GM04503 (cell line): ENCODE results near the gene FAH.

Source experiments
- DNase-seq: peaks from one replicate; pipeline ENCODE4 v3.0.0-alpha.2; 2012; ENCODE audit warnings: low read depth

FAH gene

DNA sequence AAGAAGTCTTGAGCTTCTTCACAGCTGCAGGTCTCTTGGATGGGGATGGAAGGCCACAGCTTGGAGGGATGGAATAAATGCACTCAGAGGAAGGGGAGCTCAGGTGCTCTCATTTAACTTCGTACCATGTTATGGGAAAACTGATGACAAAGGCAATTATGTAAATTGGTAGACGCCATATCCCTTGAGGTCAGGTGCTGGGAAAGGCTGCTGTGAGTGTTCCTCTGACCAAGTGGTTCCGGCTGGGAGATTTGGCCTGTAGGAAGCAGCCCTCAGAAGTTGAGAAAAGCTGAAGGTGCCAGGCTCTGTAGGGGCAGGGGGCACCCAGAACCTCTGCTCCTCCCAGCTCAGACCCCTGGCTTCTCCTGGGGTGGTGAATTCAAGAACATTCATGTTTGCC, 47.1 kb downstream of the FAH start:
- DNase-seq = no peak

DNA sequence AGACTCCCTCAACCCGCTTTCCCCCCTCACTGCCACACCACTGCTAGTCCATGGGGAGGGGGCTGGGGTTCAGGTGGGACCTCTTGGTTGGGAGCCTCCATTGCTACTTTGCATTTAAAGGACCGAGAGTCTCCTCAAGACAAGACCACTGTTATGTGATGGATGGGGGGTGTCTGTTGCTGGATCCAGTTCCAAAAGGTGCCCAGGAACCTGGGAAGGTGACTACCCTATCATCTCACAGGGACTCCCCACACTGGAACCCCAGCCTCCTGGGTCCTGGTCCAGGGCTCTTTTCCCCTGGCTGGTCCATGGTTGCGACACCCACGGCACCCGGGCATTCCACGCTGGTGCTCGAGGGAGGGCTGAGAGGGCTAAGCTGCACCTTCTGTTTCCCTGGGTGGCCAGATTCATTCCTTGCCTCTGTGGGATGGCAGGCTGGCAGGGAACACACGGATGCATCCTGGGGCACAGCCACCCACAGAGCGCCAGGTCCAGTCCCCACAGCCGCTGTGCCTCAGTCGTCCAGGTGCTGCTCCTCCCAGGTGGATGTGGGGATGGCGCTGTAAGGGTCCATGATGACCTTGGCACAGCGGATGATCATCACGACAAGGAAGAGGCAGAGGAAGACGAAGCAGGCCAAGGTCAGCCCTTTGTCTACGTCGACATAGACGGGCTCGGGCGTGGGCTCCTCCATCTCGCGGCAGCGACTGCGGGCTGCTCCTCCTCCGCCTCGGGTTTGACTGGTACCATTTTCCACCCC, 48.6 kb downstream of the FAH start:
- no peak for DNase-seq

DNA sequence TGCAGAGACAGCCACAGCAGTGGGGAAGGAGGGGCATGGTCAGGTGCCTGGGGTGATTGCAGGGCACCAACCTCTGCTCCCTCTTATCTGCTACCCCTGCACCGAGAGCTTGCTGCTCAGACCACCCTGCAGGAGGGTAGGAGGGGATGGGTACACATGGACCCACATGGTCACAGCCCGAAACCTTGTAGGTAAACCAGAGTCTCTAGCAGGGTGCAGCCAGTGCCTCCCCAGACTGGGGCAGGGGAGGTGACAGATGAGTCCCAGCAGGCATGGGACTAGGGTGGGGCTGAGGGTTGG, 49.2 kb downstream of the FAH start:
- no peak for DNase-seq

DNA sequence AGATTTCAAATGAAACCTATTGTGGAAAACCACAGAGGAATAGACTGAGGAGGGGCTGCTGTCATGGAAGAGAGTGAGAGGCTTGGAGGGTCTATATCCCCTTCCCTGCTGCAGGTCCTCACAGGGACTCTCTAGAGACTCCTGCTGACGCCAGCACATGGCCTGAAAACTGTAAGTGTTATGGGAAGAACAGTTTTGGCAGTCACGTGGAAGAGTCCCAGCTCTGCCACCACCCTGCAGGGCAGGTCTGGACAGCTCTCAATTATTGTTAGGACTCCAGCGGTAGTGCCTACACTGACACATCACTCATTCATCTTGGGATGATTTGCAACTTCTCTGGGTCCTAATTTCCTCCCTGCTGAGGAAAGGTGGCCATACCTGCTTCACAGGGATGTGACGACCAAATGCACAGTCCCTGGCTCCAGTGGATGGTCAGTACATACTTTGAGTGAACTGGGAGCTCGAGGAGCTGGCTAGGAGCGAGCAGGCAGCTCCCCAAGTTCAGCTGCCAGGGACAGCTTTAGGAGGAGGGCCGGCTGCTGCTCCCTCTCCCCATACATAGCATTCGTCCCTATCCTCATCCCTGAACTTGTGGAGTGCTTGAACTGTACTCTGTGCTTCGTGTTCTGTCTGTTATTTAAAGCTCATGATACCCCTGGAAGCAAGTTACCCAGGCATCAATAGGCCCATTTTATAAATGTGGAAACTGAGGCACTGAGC, 50.0 kb downstream of the FAH start:
- DNase-seq = no peak

DNA sequence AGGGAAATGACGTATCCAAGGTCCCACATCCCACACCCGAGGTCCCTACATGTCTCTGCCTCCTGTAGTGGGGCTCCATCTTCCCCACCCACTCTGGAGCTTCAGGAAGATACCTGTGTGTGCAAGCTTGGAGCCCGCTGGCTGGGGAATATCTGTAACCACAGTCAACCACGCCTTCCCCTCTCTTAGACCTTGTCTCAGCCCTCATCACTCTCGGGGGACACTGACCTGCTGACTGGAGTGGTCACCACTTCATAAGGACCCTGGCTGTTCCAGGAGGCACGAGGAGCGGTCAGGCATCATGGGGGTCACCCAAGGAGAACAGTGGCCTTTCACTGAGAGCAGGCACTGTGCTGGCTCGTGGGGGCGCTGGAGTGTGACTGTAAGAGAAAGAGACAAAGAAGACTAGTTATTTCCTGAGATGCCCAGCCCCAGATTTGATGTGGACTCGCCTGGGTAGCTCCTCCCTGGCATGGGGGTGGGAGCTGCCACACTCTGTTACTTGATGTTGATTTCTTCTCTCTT, 50.6 kb downstream of the FAH start:
- no peak for DNase-seq

DNA sequence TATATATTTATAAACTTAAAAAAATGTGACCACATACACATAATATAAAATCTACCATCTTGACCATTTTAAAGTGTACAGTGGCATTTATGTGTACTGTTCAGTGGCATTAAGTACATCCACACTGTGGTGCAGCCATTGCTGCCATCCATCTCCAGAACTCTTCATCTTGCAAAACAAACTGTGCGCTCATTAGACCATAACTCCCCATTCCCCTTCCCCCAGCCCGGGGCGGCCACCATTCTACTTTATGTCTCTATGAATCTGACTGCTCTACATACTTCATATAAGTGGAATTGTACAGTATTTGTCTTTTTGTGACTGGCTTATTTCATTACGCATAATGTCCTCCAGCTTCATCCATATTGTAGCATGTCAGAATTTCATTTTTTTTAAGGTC, 51.4 kb downstream of the FAH start:
- no peak for DNase-seq

DNA sequence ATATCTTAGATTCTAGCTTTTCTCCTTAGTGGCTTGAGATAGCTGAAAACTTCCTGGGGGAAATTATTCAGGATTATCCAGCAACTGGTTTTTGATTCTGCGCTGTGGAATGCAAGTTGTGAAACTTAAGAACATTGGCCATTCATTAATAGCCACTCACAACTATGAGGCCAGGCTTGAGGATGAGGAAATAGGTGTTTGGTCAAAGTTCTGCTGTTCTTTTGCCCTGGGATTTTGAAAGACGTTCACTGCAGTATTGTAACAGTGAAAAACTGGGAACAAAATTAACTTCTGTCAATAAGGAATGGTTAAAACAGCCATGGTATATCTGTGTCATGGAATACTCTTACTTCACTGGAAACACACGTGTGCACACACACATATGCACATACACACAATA, 55.1 kb downstream of the FAH start:
- no peak for DNase-seq

DNA sequence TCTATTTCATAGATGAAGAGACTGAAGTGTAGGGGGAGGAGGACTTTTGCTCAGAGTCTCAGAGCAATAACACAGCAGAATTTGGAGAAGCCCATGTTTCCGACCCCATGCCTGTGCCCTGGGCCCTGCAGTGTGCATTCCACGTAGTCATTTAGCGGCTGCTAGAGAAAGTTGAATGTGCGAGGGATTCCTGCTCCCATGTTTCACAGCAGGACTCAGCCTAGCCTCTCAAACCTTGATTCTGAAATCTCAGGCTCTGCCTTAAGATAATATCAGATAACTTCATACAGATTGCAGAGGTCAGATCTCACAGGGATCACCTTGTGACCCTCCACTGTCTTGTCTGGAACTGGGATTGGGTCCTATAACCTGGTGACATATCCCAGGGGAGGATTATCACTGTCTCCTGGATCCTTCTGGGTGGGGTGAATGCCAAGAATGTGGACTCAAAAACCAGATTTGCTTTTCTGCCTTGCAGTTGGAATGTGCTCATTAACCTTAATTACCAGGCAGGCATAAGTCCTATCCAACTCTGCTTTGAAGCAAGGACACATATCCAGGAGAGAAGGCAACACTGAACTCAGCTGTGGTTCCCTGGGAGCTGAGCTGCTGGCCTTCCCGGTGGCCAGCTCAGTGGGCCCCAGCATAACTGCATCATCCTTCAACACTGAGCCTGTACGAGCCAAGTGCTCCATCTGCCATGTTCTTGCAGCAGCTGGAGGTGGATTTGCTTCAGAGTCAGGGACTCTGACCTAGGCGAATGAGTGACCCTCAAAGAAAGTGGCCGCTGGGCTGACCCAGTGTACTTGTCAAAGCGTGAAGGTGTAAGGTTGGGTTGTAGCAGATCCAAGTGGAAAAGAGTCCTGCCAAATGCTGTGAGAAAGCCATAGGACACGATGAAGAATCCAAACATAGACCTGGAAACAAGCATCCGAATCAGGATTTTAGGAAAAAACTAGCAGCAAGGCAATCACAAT, 56.2 kb downstream of the FAH start:
- no peak for DNase-seq

DNA sequence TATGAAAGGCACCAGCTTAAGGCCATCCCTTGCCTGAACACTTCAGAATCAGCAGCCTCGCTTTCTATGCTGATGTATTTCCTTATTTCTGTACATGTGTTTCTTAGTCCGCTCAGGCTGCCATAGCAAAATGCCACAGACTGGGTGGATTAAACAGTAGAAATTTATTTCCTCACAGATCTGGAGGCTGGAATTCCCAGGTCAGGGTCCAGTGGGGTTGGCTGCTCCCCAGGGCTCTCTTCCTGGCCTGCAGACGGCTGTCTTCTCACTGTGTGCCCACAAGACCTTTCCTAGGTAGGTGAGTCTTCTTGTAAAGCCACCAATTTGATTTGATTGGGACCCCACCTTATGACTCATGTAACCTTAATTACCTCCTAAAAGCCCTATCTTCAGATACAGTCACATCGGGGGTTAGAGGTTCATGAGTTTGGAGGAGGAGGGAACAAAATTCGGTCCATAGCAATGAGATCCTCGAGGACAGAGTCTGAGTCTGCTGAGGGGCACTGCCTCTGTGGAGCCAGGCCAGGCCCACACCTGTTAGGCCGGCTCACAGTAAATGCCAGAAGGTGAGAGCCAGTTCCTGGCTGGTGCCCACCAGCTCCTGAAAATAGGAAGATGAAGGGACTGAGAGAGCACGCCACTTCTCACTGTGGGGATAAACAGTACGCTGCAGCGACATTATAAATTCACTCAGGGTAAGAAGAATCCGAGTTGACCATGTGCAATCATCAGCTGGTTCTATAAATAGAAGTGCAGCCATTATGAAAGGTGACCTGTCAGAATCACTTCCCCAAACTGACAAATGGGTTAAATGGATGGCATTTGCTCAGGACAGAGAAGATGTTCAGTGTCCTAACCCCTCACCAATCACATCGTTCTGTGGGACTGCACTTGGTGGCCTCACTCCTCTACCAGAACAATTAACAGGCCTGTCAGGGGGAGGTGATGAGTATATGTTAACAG, 58.1 kb downstream of the FAH start:
- DNase-seq = no peak

DNA sequence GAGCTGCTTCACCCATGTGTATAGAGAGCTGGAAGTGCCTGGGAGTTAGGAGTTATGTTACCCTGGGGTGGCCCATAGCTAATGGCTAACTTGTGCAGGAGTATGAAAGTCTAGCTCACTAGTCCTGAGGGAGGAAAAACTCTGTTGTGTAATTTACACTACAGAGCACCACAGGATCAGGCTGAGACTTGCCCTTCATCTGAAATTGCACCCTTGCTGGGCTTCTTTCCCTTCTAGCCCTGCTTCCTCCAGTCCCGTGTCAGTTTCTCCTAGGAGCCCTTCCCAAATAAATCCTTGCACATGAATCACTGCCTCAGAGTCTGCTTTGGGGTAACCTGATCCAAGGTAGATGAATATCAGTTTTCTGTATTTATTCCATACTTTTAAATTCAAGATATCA, 59.2 kb downstream of the FAH start:
- DNase-seq = no peak

DNA sequence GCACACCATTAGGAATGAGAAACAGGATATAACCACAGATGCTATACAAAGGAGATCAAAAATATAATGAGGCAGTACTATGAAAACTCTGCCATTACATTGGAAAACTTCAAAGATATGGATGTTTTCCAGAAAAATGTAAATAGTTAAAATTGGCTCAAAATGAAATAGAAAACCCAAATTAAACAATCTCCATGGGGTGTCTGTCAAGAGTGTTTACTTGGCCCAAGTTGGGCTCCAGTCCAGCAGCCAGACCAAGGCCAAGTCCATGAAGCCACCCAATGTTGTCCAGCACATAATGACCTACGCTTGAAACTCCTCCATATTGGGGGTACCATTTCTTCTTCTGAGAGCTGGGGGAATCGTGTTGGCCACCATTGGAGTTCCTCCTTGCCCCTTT, 62.1 kb downstream of the FAH start:
- DNase-seq = no peak

DNA sequence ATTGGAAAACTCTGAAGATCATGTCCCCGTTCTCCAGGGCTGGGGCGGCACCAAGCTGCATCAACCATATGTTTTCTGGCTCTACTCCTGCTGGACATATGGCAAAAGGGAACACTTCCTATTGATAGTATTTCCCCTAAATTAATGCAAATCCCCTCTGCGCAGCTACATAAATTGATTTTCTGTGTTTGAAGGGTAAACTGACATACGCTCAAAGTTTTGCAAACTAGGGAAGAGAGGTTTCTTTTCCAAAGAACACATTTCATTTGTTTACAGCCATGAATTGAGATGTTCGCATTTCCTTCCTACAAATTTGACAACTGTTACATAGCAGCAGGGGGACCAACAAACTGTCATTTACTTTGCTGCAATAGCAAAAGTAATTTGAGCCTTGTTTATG, 63.3 kb downstream of the FAH start:
- no peak for DNase-seq

DNA sequence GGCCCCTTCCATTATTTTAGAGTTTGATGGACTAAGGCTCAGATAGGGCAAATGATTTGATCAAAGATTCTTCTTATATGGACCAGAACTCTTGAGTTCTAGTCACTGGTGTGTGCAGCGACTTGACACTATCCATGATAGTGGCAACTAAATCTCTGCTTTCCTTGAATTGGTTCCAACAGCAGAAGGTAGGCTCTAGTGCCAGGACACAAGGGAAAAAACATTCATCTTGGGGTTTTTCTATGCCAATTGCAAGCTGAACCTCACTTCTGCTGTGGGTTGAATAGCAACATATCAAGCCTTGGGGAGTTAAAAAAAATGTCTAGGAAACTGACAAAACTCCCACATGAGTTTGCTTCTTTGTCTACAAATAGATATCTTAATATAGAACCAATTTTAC, 64.1 kb downstream of the FAH start:
- no peak for DNase-seq

DNA sequence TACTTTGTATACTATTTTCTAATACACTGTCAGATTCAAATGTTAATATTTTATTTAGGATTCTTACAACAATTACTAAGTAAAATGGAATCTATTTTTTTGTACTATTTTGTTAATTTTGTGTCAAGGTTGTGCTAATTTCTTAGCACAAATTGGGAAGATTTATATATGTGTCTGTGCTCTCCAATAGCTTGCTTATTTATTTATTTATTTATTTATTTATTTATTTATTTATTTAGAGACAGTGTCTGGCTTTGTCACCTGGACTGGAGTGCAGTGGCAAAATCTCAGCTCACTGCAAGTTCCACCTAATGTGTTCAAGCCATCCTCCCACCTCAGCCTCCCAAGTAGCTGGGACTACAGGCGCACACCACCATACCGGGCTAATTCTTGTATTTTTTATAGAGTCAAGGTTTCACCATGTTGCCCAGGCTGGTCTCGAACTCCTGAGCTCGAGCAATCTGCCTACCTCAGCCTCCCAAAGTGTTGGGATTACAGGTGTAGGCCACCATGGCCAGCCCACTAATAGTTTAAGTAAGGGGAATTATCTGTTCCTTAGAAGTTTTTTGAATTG, 64.6 kb downstream of the FAH start:
- DNase-seq = no peak

DNA sequence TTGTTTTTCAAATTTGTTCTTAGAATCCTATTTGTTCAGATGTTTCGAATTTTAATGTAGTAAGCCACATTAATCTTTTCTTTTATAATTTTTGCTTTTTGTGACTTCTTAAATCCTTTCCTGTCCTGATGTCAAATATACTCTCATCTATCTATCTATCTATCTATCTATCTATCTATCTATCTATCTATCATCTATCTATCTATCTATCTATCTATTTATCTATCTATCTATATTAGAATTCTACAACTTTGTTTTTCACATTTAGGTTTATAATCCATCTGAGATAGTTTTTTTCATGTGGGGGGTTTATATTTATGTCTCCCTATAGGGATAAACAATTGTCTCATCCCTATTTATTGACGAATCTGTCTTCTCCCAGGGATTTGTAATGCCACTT, 67.2 kb downstream of the FAH start:
- no peak for DNase-seq

DNA sequence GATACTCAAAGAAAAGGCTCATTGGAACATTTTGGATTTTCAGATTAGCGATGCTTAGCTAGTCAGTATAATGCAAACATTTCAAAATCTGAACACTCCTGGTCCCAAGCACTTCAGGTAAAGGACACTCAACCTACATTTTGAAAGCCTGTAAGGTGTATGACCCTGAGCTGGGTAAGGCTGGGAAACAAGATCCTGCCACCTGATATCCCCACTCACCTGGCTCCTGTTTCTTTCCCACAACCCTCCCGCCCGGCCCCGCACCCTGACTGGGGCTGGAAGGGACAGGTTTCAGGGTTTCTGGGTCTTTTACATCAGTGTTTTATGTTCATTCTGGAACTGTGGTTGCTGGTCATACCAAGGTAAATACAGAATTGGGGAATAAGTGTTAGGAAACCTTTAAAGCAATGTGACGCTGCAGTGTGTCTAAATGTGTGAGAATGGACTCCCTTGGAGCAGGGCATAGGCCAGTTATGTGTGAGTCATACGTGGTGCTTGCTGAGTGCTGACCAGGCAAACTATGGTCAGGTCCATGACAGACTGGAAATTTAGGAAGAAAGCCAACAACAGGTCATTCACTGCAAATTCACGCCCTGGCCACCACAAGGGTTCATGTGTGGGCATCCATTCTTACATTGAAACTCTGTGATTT, 76.3 kb downstream of the FAH start:
- DNase-seq = no peak

DNA sequence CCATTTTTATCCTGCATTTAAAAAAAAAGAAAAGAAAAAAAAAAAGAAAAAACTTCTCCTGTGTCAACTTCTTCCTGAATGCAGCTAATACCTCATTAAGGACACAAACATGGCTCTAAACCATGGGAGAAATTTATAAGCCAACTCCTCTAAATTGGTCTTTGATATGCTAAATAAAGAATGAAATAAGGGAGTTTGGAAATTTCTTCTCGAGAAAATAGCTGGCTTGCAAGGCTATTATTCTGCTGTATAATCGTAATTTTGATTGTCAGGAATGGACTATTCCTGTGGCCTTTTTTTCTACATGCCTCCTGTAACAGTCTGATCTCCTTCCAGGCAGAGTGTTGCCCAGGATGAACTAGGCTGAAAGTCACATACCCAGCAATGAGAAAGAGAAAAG, 78.6 kb downstream of the FAH start:
- DNase-seq = no peak

DNA sequence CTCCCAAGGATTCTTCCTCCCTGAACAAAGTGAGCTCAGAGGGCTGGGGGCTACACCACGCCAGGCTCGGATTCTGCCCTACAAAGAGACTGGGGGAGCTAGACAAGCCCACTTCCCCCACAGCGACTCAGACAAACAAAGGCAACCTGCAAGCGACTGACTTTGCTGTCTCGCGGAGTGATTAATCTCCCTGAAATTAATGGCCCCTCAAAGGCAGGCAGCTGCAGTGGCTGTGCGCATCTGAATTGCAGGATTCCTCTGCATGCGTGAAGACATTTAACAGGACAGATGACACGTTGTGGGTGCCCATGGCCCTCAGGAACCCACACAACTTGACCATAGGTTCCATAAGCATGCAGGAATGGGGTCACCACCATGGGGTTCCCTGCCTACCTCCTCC, 80.8 kb downstream of the FAH start:
- no peak for DNase-seq

DNA sequence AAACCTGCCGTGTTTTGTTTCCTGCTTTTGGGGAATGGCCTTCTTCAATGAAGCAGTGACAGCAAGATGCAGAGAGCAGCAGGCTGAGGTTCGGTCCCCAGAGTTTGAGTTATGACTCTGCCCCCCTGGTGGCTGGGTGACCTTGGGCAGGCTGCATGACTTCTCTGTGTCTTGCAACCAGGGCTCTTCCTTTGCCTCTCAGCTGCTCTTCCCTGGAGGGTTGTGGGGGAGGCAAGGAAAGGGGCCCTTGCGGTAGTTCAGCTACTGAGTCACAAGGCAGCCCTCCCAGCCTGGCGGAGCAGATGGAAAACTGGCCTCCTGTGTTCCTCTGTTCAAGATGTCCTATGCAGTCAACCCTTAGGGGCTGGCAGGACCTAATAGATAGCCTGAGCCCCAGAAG, 82.1 kb downstream of the FAH start:
- DNase-seq = no peak
